GM18867 (cell line): ENCODE results near the gene DOC2B.
"Not testable (repeated sequence)": the region's sequence is repeated elsewhere in the genome, so short reads cannot be mapped to it uniquely, and the experiment has no call there.

ENCODE experiments used
- ATAC-seq: cut with Tn5 transposase; IDR thresholded peaks from one replicate; pipeline ENCODE4 v1.9.1; 2021; ENCODE audit warnings: mild to moderate bottlenecking, moderate library complexity; ENCODE audit not compliant: unreplicated experiment

DOC2B gene

GRCh38 chr17:181245-182049 lies at the start of gene DOC2B:
Gene DOC2B (minus strand): TSS chr17:181650. CDS start chr17:181479, 171 bp downstream.
- ATAC-seq: no peak

GRCh38 chr17:230395-230770 lies 48.9 kb upstream of the DOC2B start:
- ATAC-seq: no peak

GRCh38 chr17:229709-230394 lies 48.4 kb upstream of the DOC2B start:
- no peak for ATAC-seq

GRCh38 chr17:228951-229708 lies 47.7 kb upstream of the DOC2B start:
- no peak for ATAC-seq

- ATAC-seq: no peak
Measured at GRCh38 chr17:227946-228615, 46.6 kb upstream of the DOC2B start.

- no peak for ATAC-seq
Measured at GRCh38 chr17:227078-227945, 45.9 kb upstream of the DOC2B start.

GRCh38 chr17:226108-227077 lies 44.9 kb upstream of the DOC2B start:
- ATAC-seq: no peak

- ATAC-seq: no peak
Measured at GRCh38 chr17:225551-225950, 44.1 kb upstream of the DOC2B start.

GRCh38 chr17:224576-224975 lies 43.1 kb upstream of the DOC2B start:
- not testable (repeated sequence) for ATAC-seq

GRCh38 chr17:223723-224471 lies 42.4 kb upstream of the DOC2B start:
- no peak for ATAC-seq

- ATAC-seq: no peak
Measured at GRCh38 chr17:222172-222571, 40.7 kb upstream of the DOC2B start.

GRCh38 chr17:219696-220095 lies 38.2 kb upstream of the DOC2B start:
- no peak for ATAC-seq

GRCh38 chr17:218432-219110 lies 37.1 kb upstream of the DOC2B start:
- ATAC-seq: no peak

GRCh38 chr17:216625-217024 lies 35.2 kb upstream of the DOC2B start:
- no peak for ATAC-seq

GRCh38 chr17:215563-216478 lies 34.4 kb upstream of the DOC2B start:
- not testable (repeated sequence) for ATAC-seq

GRCh38 chr17:214881-215331 lies 33.5 kb upstream of the DOC2B start:
- no peak for ATAC-seq
